ENCODE data around the gene NOS1AP. TPM values are rescaled to one million over a fixed set of nuclear protein-coding genes. Genes with fewer than 3 reads are reported as not detected.

Gene NOS1AP
- total RNA-seq, 2 experiments from 2014 or later: 0.34 to 0.35 TPM

GRCh38 chr1:162360237-162360873 is 290.9 kb downstream of the NOS1AP start:
- H3K36me3 Mint-ChIP-seq (ENCODE audit: low read depth): no peaks in the 10 kb centered on the region
- no peak overlapping the region for H3K27ac Mint-ChIP-seq
- ChIA-PET POLR2A (no interaction called here), CTCF (interaction anchor here (0.6 kb wide), 1 partner anchor 197 kb away, joined by 3 read pairs; no protein-coding TSS in a partner anchor)
- no peaks in the 10 kb centered on the region for H3K4me1 Mint-ChIP-seq
- H3K4me3 Mint-ChIP-seq: no peak overlapping the region
- intact Hi-C loops (cut with DNase I, micrococcal nuclease): no loop called here
- H3K27me3 Mint-ChIP-seq: no peaks in the 10 kb centered on the region
- ATAC-seq (no peak), DNase-seq (no peak)
- H3K9me3 Mint-ChIP-seq (ENCODE audit: low read depth): no peaks in the 10 kb centered on the region

- H3K4me3 Mint-ChIP-seq: no peak overlapping the region
- H3K9me3 Mint-ChIP-seq (ENCODE audit: low read depth): no peaks in the 10 kb centered on the region
- H3K27me3 Mint-ChIP-seq: no peaks in the 10 kb centered on the region
- ChIA-PET CTCF (no interaction called here), POLR2A (no interaction called here)
- no peak for ATAC-seq
- no peak for DNase-seq
- H3K4me1 Mint-ChIP-seq: no peaks in the 10 kb centered on the region
- H3K36me3 Mint-ChIP-seq (ENCODE audit: low read depth): no peaks in the 10 kb centered on the region
- H3K27ac Mint-ChIP-seq: no peak overlapping the region
- intact Hi-C loops (cut with DNase I, micrococcal nuclease): no loop called here
Observed at GRCh38 chr1:162360874-162361260, 291.4 kb downstream of the NOS1AP start.

- no peaks in the 10 kb centered on the region for H3K4me1 Mint-ChIP-seq
- POLR2A ChIA-PET: no interaction called here
- no peak overlapping the region for H3K4me3 Mint-ChIP-seq
- intact Hi-C loops (cut with DNase I, micrococcal nuclease): no loop called here
- ATAC-seq (no peak), DNase-seq (no peak)
- H3K9me3 Mint-ChIP-seq (ENCODE audit: low read depth): no peaks in the 10 kb centered on the region
- CTCF ChIA-PET: no interaction called here
- no peaks in the 10 kb centered on the region for H3K27me3 Mint-ChIP-seq
- H3K36me3 Mint-ChIP-seq (ENCODE audit: low read depth): no peaks in the 10 kb centered on the region
- no peak overlapping the region for H3K27ac Mint-ChIP-seq
Observed at GRCh38 chr1:162361349-162361748, 291.9 kb downstream of the NOS1AP start.

- H3K27ac Mint-ChIP-seq: no peak overlapping the region
Observed at GRCh38 chr1:162363823-162364222, 294.3 kb downstream of the NOS1AP start.

GRCh38 chr1:162364498-162364897 is 295.0 kb downstream of the NOS1AP start:
- no peak for DNase-seq
- CTCF ChIA-PET: interaction anchor here (0.6 kb wide), 1 partner anchor 206 kb away, joined by 4 read pairs; no protein-coding TSS in a partner anchor
- H3K36me3 Mint-ChIP-seq (ENCODE audit: low read depth): no peaks in the 10 kb centered on the region
- H3K27me3 Mint-ChIP-seq: no peaks in the 10 kb centered on the region
- H3K9me3 Mint-ChIP-seq (ENCODE audit: low read depth): no peaks in the 10 kb centered on the region
- POLR2A ChIA-PET: no interaction called here
- H3K4me3 Mint-ChIP-seq: no peak overlapping the region
- no peaks in the 10 kb centered on the region for H3K4me1 Mint-ChIP-seq
- ATAC-seq: no peak
- H3K27ac Mint-ChIP-seq: no peak overlapping the region
- intact Hi-C loops (cut with DNase I, micrococcal nuclease): no loop called here

More at GRCh38 chr1:162363823-162364222, 294.3 kb downstream of the NOS1AP start:
- Mint-ChIP-seq H3K4me3 (no peak overlapping the region), H3K36me3 (ENCODE audit: low read depth) (no peaks in the 10 kb centered on the region), H3K4me1 (no peaks in the 10 kb centered on the region), H3K27me3 (no peaks in the 10 kb centered on the region), H3K9me3 (ENCODE audit: low read depth) (no peaks in the 10 kb centered on the region)
- DNase-seq (no peak), ATAC-seq (no peak)
- intact Hi-C loops (cut with DNase I, micrococcal nuclease): no loop called here
- POLR2A ChIA-PET: no interaction called here
- CTCF ChIA-PET: interaction anchor here (1.0 kb wide), 1 partner anchor 25 kb away, joined by 3 read pairs; no protein-coding TSS in a partner anchor

- Mint-ChIP-seq H3K27ac (no peak overlapping the region), H3K27me3 (no peaks in the 10 kb centered on the region), H3K36me3 (ENCODE audit: low read depth) (no peaks in the 10 kb centered on the region), H3K9me3 (ENCODE audit: low read depth) (no peaks in the 10 kb centered on the region), H3K4me3 (no peak overlapping the region), H3K4me1 (no peaks in the 10 kb centered on the region)
- ATAC-seq (no peak), DNase-seq (no peak)
- intact Hi-C loops (cut with DNase I, micrococcal nuclease): no loop called here
- CTCF ChIA-PET: interaction anchor here (0.9 to 1.4 kb wide), 5 partner anchors 8 to 110 kb away, joined by 3 to 6 read pairs (median 4); no protein-coding TSS in a partner anchor
- POLR2A ChIA-PET: no interaction called here
Observed at GRCh38 chr1:162365284-162366020, 296.0 kb downstream of the NOS1AP start.

GRCh38 chr1:162366149-162366548 is 296.7 kb downstream of the NOS1AP start:
- H3K27me3 Mint-ChIP-seq: no peaks in the 10 kb centered on the region
- DNase-seq (no peak), ATAC-seq (no peak)
- no peak overlapping the region for H3K4me3 Mint-ChIP-seq
- intact Hi-C loops (cut with DNase I, micrococcal nuclease): no loop called here
- H3K36me3 Mint-ChIP-seq (ENCODE audit: low read depth): no peaks in the 10 kb centered on the region
- no peak overlapping the region for H3K27ac Mint-ChIP-seq
- ChIA-PET POLR2A (no interaction called here), CTCF (interaction anchor here (0.9 to 1.4 kb wide), 4 partner anchors 9 to 111 kb away, joined by 3 to 6 read pairs (median 4); no protein-coding TSS in a partner anchor)
- H3K4me1 Mint-ChIP-seq: no peaks in the 10 kb centered on the region
- H3K9me3 Mint-ChIP-seq (ENCODE audit: low read depth): no peaks in the 10 kb centered on the region

GRCh38 chr1:162366671-162367070 is 297.2 kb downstream of the NOS1AP start:
- H3K4me3 Mint-ChIP-seq: no peak overlapping the region
- POLR2A ChIA-PET: no interaction called here
- intact Hi-C loops (cut with DNase I, micrococcal nuclease): no loop called here
- CTCF ChIA-PET: interaction anchor here (0.9 to 1.4 kb wide), 3 partner anchors 9 to 111 kb away, joined by 3 to 6 read pairs (median 4); no protein-coding TSS in a partner anchor
- H3K9me3 Mint-ChIP-seq (ENCODE audit: low read depth): no peaks in the 10 kb centered on the region
- ATAC-seq: no peak
- H3K4me1 Mint-ChIP-seq: no peaks in the 10 kb centered on the region
- DNase-seq: no peak
- no peaks in the 10 kb centered on the region for H3K27me3 Mint-ChIP-seq
- no peaks in the 10 kb centered on the region for H3K36me3 Mint-ChIP-seq (ENCODE audit: low read depth)
- no peak overlapping the region for H3K27ac Mint-ChIP-seq

GRCh38 chr1:162367073-162367472 is 297.6 kb downstream of the NOS1AP start:
- ATAC-seq (no peak), DNase-seq (no peak)
- Mint-ChIP-seq H3K9me3 (ENCODE audit: low read depth) (no peaks in the 10 kb centered on the region), H3K4me3 (no peak overlapping the region), H3K4me1 (no peaks in the 10 kb centered on the region), H3K27me3 (no peaks in the 10 kb centered on the region), H3K27ac (no peak overlapping the region), H3K36me3 (ENCODE audit: low read depth) (no peaks in the 10 kb centered on the region)
- intact Hi-C loops (cut with DNase I, micrococcal nuclease): no loop called here
- POLR2A ChIA-PET: no interaction called here
- CTCF ChIA-PET: interaction anchor here (0.5 to 1.4 kb wide), 2 partner anchors 25 to 63 kb away, joined by 3 to 4 read pairs; no protein-coding TSS in a partner anchor

- Mint-ChIP-seq H3K9me3 (ENCODE audit: low read depth) (no peaks in the 10 kb centered on the region), H3K27me3 (no peaks in the 10 kb centered on the region), H3K4me3 (no peak overlapping the region), H3K4me1 (no peaks in the 10 kb centered on the region), H3K27ac (no peak overlapping the region), H3K36me3 (ENCODE audit: low read depth) (no peaks in the 10 kb centered on the region)
- ChIA-PET POLR2A (no interaction called here), CTCF (no interaction called here)
- intact Hi-C loops (cut with DNase I, micrococcal nuclease): no loop called here
- DNase-seq: no peak
- ATAC-seq: no peak
Observed at GRCh38 chr1:162367772-162368171, 298.3 kb downstream of the NOS1AP start.

GRCh38 chr1:162368451-162368850 is 299.0 kb downstream of the NOS1AP start:
- Mint-ChIP-seq H3K36me3 (ENCODE audit: low read depth) (no peaks in the 10 kb centered on the region), H3K27me3 (no peaks in the 10 kb centered on the region), H3K4me3 (no peak overlapping the region), H3K9me3 (ENCODE audit: low read depth) (no peaks in the 10 kb centered on the region), H3K27ac (no peak overlapping the region), H3K4me1 (no peaks in the 10 kb centered on the region)
- ChIA-PET CTCF (no interaction called here), POLR2A (interaction anchor here (0.7 kb wide), 1 partner anchor 331 kb away, joined by 3 read pairs; no protein-coding TSS in a partner anchor)
- DNase-seq: no peak
- ATAC-seq: no peak
- intact Hi-C loops (cut with DNase I, micrococcal nuclease): no loop called here

- Mint-ChIP-seq H3K9me3 (ENCODE audit: low read depth) (no peaks in the 10 kb centered on the region), H3K27me3 (no peaks in the 10 kb centered on the region), H3K4me1 (no peaks in the 10 kb centered on the region), H3K36me3 (ENCODE audit: low read depth) (no peaks in the 10 kb centered on the region), H3K27ac (no peak overlapping the region), H3K4me3 (no peak overlapping the region)
- no peak for ATAC-seq
- ChIA-PET CTCF (no interaction called here), POLR2A (no interaction called here)
- no peak for DNase-seq
- intact Hi-C loops (cut with DNase I, micrococcal nuclease): no loop called here
Observed at GRCh38 chr1:162369571-162369970, 300.1 kb downstream of the NOS1AP start.
